NCI-H1930 (cell line): ENCODE measurements around the gene MED27.

Source experiments
- DNase-seq, 2 experiments: peaks; one replicate each; lab custom pipeline; 2025; lab: John Stamatoyannopoulos, UW

Gene MED27

GRCh38 chr9:131854896-131855613 lies 224.6 kb downstream of the MED27 start:
- no peak for DNase-seq

GRCh38 chr9:131854334-131854733 lies 225.3 kb downstream of the MED27 start:
- no peak for DNase-seq

- DNase-seq: no peak
Measured at GRCh38 chr9:131853434-131853833, 226.2 kb downstream of the MED27 start.

- no peak for DNase-seq
Measured at GRCh38 chr9:131851414-131851813, 228.3 kb downstream of the MED27 start.

- DNase-seq: no peak
Measured at GRCh38 chr9:131849391-131849790, 230.3 kb downstream of the MED27 start.

GRCh38 chr9:131848570-131849160 lies 231.0 kb downstream of the MED27 start:
- DNase-seq: no peak

- DNase-seq: no peak
Measured at GRCh38 chr9:131847665-131848354, 231.9 kb downstream of the MED27 start.

- DNase-seq: no peak
Measured at GRCh38 chr9:131845305-131846298, 234.1 kb downstream of the MED27 start.

- DNase-seq: no peak
Measured at GRCh38 chr9:131844745-131845118, 234.9 kb downstream of the MED27 start.

GRCh38 chr9:131843989-131844744 lies 235.5 kb downstream of the MED27 start:
- no peak for DNase-seq

- no peak for DNase-seq
Measured at GRCh38 chr9:131841765-131842318, 237.8 kb downstream of the MED27 start.

GRCh38 chr9:131840751-131841702 lies 238.6 kb downstream of the MED27 start:
- no peak for DNase-seq

GRCh38 chr9:131840220-131840619 lies 239.4 kb downstream of the MED27 start:
- DNase-seq: no peak

GRCh38 chr9:131839281-131840084 lies 240.2 kb downstream of the MED27 start:
- no peak for DNase-seq

- DNase-seq: no peak
Measured at GRCh38 chr9:131838530-131839280, 241.0 kb downstream of the MED27 start.

- DNase-seq: no peak
Measured at GRCh38 chr9:131837836-131838235, 241.8 kb downstream of the MED27 start.

- no peak for DNase-seq
Measured at GRCh38 chr9:131837316-131837715, 242.4 kb downstream of the MED27 start.

- DNase-seq: no peak
Measured at GRCh38 chr9:131836607-131837315, 242.9 kb downstream of the MED27 start.
